Measurements from ENCODE around the gene KCNG4. TPM values are rescaled to one million over a fixed set of nuclear protein-coding genes. Genes with fewer than 3 reads are reported as not detected.

Gene KCNG4, protein sequence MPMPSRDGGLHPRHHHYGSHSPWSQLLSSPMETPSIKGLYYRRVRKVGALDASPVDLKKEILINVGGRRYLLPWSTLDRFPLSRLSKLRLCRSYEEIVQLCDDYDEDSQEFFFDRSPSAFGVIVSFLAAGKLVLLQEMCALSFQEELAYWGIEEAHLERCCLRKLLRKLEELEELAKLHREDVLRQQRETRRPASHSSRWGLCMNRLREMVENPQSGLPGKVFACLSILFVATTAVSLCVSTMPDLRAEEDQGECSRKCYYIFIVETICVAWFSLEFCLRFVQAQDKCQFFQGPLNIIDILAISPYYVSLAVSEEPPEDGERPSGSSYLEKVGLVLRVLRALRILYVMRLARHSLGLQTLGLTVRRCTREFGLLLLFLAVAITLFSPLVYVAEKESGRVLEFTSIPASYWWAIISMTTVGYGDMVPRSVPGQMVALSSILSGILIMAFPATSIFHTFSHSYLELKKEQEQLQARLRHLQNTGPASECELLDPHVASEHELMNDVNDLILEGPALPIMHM
- total RNA-seq, result not detected in 2 replicates

GRCh38 chr16:84239909-84240308 lies at the start of gene KCNG4:
KCNG4 (minus strand) TSS chr16:84240012; CDS start chr16:84237485, 2,527 bp downstream.
- H3K27me3 ChIP-seq (ENCODE audit: control insufficient read depth, insufficient read depth, low read length), result peaks cover 22% of the 10 kb centered on the region
- no peak within 1 kb of the TSS for H3K4me3 ChIP-seq (ENCODE audit: low read depth, low read length)
- no peak for DNase-seq (ENCODE audit: low read depth)
- H3K36me3 ChIP-seq (ENCODE audit: control insufficient read depth, insufficient read depth, low read length), result no peaks in the 10 kb centered on the region
- TF ChIP-seq, protein P1, sequence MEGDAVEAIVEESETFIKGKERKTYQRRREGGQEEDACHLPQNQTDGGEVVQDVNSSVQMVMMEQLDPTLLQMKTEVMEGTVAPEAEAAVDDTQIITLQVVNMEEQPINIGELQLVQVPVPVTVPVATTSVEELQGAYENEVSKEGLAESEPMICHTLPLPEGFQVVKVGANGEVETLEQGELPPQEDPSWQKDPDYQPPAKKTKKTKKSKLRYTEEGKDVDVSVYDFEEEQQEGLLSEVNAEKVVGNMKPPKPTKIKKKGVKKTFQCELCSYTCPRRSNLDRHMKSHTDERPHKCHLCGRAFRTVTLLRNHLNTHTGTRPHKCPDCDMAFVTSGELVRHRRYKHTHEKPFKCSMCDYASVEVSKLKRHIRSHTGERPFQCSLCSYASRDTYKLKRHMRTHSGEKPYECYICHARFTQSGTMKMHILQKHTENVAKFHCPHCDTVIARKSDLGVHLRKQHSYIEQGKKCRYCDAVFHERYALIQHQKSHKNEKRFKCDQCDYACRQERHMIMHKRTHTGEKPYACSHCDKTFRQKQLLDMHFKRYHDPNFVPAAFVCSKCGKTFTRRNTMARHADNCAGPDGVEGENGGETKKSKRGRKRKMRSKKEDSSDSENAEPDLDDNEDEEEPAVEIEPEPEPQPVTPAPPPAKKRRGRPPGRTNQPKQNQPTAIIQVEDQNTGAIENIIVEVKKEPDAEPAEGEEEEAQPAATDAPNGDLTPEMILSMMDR (IDR thresholded peaks at IDR 0.05; ENCODE audit: insufficient read depth, low read length, poor library complexity, severe bottlenecking), result no peak

GRCh38 chr16:84288902-84289301 lies 49.1 kb upstream of the KCNG4 start:
- H3K27me3 ChIP-seq (ENCODE audit: control insufficient read depth, insufficient read depth, low read length), result peaks cover 17% of the 10 kb centered on the region
- H3K4me3 ChIP-seq (ENCODE audit: low read depth, low read length), result no peak overlapping the region
- H3K36me3 ChIP-seq (ENCODE audit: control insufficient read depth, insufficient read depth, low read length), result no peaks in the 10 kb centered on the region
- DNase-seq (ENCODE audit: low read depth), result no peak
- TF ChIP-seq, protein P1 (IDR thresholded peaks at IDR 0.05; ENCODE audit: insufficient read depth, low read length, poor library complexity, severe bottlenecking), result no peak

- TF ChIP-seq, protein P1 (IDR thresholded peaks at IDR 0.05; ENCODE audit: insufficient read depth, low read length, poor library complexity, severe bottlenecking), result no peak
- no peak overlapping the region for H3K4me3 ChIP-seq (ENCODE audit: low read depth, low read length)
- no peaks in the 10 kb centered on the region for H3K36me3 ChIP-seq (ENCODE audit: control insufficient read depth, insufficient read depth, low read length)
- DNase-seq (ENCODE audit: low read depth), result no peak
- peaks cover 11% of the 10 kb centered on the region for H3K27me3 ChIP-seq (ENCODE audit: control insufficient read depth, insufficient read depth, low read length)
Measured at GRCh38 chr16:84286578-84287240, 46.9 kb upstream of the KCNG4 start.

GRCh38 chr16:84284154-84284722 lies 44.4 kb upstream of the KCNG4 start:
- Histone ChIP-seq H3K27me3 (ENCODE audit: control insufficient read depth, insufficient read depth, low read length) (peaks cover 11% of the 10 kb centered on the region), H3K36me3 (ENCODE audit: control insufficient read depth, insufficient read depth, low read length) (no peaks in the 10 kb centered on the region), H3K4me3 (ENCODE audit: low read depth, low read length) (no peak overlapping the region)
- TF ChIP-seq, protein P1 (IDR thresholded peaks at IDR 0.05; ENCODE audit: insufficient read depth, low read length, poor library complexity, severe bottlenecking), result no peak
- no peak for DNase-seq (ENCODE audit: low read depth)

- TF ChIP-seq, protein P1 (IDR thresholded peaks at IDR 0.05; ENCODE audit: insufficient read depth, low read length, poor library complexity, severe bottlenecking), result no peak
- DNase-seq (ENCODE audit: low read depth), result no peak
- H3K36me3 ChIP-seq (ENCODE audit: control insufficient read depth, insufficient read depth, low read length), result no peaks in the 10 kb centered on the region
- H3K27me3 ChIP-seq (ENCODE audit: control insufficient read depth, insufficient read depth, low read length), result peaks cover 8% of the 10 kb centered on the region
- no peak overlapping the region for H3K4me3 ChIP-seq (ENCODE audit: low read depth, low read length)
Measured at GRCh38 chr16:84283314-84284153, 43.7 kb upstream of the KCNG4 start.

All from kidney epithelial cell (primary cell).